Keratinocyte (primary cell): ENCODE measurements around the gene ZSCAN5A. TPM values are rescaled to one million over a fixed set of nuclear protein-coding genes. Genes with fewer than 3 reads are reported as not detected.

ENCODE experiments used
- DNase-seq: peaks from one replicate; pipeline ENCODE4 v3.0.0-alpha.2; 2011; ENCODE audit warnings: low read depth, missing footprints, low spot score
- FAIRE-seq: peaks from 2 replicates; lab custom pipeline; 2011; peaks lifted over from hg19 to GRCh38; lab: Jason Lieb, UNC
- H2AFZ ChIP-seq: 2 replicates; pipeline ENCODE4 v1.6.0; 2012; ENCODE audit warnings: low read length, control low read depth, inconsistent platforms; ENCODE audit not compliant: control insufficient read depth
- H3K27ac ChIP-seq: 2 replicates; pipeline ENCODE4 v1.5.1; 2011; ENCODE audit warnings: low read length; ENCODE audit not compliant: control insufficient read depth, insufficient read depth
- H3K27me3 ChIP-seq: 3 replicates; pipeline ENCODE4 v1.6.0; 2011; ENCODE audit warnings: low read length; ENCODE audit not compliant: control insufficient read depth, insufficient read depth; ENCODE audit errors: extremely low read depth
- H3K36me3 ChIP-seq, 2 experiments: 2 replicates in 1 of 2; 3 replicates in 1 of 2; pipeline ENCODE4 v1.5.1; 2011; ENCODE audit warnings: low read length in 2 of 2, mild to moderate bottlenecking in 1 of 2; ENCODE audit not compliant: control insufficient read depth in 2 of 2, insufficient read depth in 2 of 2; ENCODE audit errors: extremely low read depth in 1 of 2
- H3K4me1 ChIP-seq: 3 replicates; pipeline ENCODE4 v1.5.1; 2011; ENCODE audit warnings: low read length; ENCODE audit not compliant: control insufficient read depth, insufficient read depth; ENCODE audit errors: extremely low read depth
- H3K4me2 ChIP-seq: 3 replicates; pipeline ENCODE4 v1.6.0; 2011; ENCODE audit warnings: low read depth, low read length; ENCODE audit not compliant: control insufficient read depth, insufficient read depth; ENCODE audit errors: extremely low read depth
- H3K4me3 ChIP-seq, 3 experiments: fragments of 200-600 bp in 1 of 3; sonication (generic) in 1 of 3; 2 replicates in 2 of 3; 3 replicates in 1 of 3; pipeline ENCODE4 v1.5.1; 2011 to 2016; ENCODE audit warnings: low read length in 3 of 3, mild to moderate bottlenecking in 3 of 3, control low read depth in 2 of 3, inconsistent platforms in 1 of 3, low read depth in 1 of 3, mixed read lengths in 1 of 3, mixed run types in 1 of 3, moderate library complexity in 1 of 3; ENCODE audit not compliant: control insufficient read depth in 2 of 3, insufficient read depth in 2 of 3; ENCODE audit errors: extremely low read depth in 1 of 3
- H3K79me2 ChIP-seq: 2 replicates; pipeline ENCODE4 v1.6.0; 2012; ENCODE audit warnings: low read length; ENCODE audit not compliant: control insufficient read depth, insufficient read depth
- H3K9ac ChIP-seq: 3 replicates; pipeline ENCODE4 v1.6.0; 2011; ENCODE audit warnings: low read length; ENCODE audit not compliant: control insufficient read depth, insufficient read depth; ENCODE audit errors: extremely low read depth
- H3K9me1 ChIP-seq: 3 replicates; pipeline ENCODE4 v1.6.0; 2011; ENCODE audit warnings: low read length; ENCODE audit not compliant: control insufficient read depth, insufficient read depth; ENCODE audit errors: extremely low read depth
- H3K9me3 ChIP-seq: 2 replicates; pipeline ENCODE4 v1.5.1; 2012; ENCODE audit warnings: low read depth, low read length; ENCODE audit not compliant: control insufficient read depth
- H4K20me1 ChIP-seq: 3 replicates; pipeline ENCODE4 v1.6.0; 2011; ENCODE audit warnings: low read length; ENCODE audit not compliant: control insufficient read depth, insufficient read depth; ENCODE audit errors: extremely low read depth
- CTCF ChIP-seq, 3 experiments: IDR thresholded peaks in 1 of 3; conservative IDR thresholded peaks in 1 of 3; optimal IDR thresholded peaks in 1 of 3; 2 replicates in 2 of 3; 3 replicates in 1 of 3; pipeline versions ENCODE3 to v1.5.1; 2011; ENCODE audit warnings: low read length in 3 of 3, mild to moderate bottlenecking in 3 of 3, moderate library complexity in 2 of 3, control low read depth in 1 of 3, inconsistent platforms in 1 of 3; ENCODE audit not compliant: insufficient read depth in 2 of 3; ENCODE audit errors: extremely low read depth in 1 of 3
- EZH2 ChIP-seq: IDR thresholded peaks from one replicate; pipeline ENCODE4 v1.6.1; 2012; ENCODE audit warnings: inconsistent platforms, mild to moderate bottlenecking, low read length, moderate library complexity
- dilution Hi-C: fragments of 300-500 bp; cut with MboI; formaldehyde crosslinking; loops from one replicate; pipeline ENCODE4 v1.7.0; 2020; ENCODE audit warnings: low sequenced_read_pairs; ENCODE audit not compliant: extremely low pct_ligation_motif_present
- polyA plus RNA-seq, 5 experiments: library from polyadenylated mRNA; depleted of rRNA in 3 of 5; stranded (reverse) in 3 of 5; stranded (forward) in 1 of 5; unstranded in 1 of 5; fragments of >200 nt; gene quantifications; 1 replicate in 1 of 5; 2 replicates in 3 of 5; 3 replicates in 1 of 5; pipeline versions ENCODE4 v1.2.1 to v1.2.3, GENCODE V29; 2011 to 2012; ENCODE audit warnings: missing spikeins in 2 of 5, low read depth in 1 of 5, low replicate concordance in 1 of 5

Gene ZSCAN5A
- polyA plus RNA-seq, 1 donor (not counting 4 experiments of a cell fraction or from before 2014, with no cell fraction given) = 6.1 TPM

GRCh38 chr19:56297010-56297409 lies 17.6 kb downstream of the ZSCAN5A start:
- Histone ChIP-seq H2AFZ (no peak overlapping the region), H3K9ac (no peak overlapping the region), H3K4me3 (no peak overlapping the region), H3K4me1 (peaks cover 31% of the 10 kb centered on the region), H3K79me2 (no peaks in the 10 kb centered on the region), H3K9me3 (no peaks in the 10 kb centered on the region), H3K27me3 (no peaks in the 10 kb centered on the region), H3K9me1 (no peaks in the 10 kb centered on the region), H3K36me3 (no peaks in the 10 kb centered on the region), H3K27ac (no peak overlapping the region), H3K4me2 (no peak overlapping the region), H4K20me1 (no peaks in the 10 kb centered on the region)
- DNase-seq (no peak), FAIRE-seq (no peak)
- TF ChIP-seq CTCF (optimal IDR thresholded peaks at IDR 0.05 in 1 of 3, IDR thresholded peaks at IDR 0.05 in 1 of 3, conservative IDR thresholded peaks at IDR 0.05 in 1 of 3; ENCODE audit: extremely low read depth in 1 of 3, insufficient read depth in 2 of 3, low read length in 3 of 3) (no peak), EZH2 (no peak)
- dilution Hi-C loops = no loop called here

- TF ChIP-seq EZH2 (no peak), CTCF (optimal IDR thresholded peaks at IDR 0.05 in 1 of 3, IDR thresholded peaks at IDR 0.05 in 1 of 3, conservative IDR thresholded peaks at IDR 0.05 in 1 of 3; ENCODE audit: extremely low read depth in 1 of 3, insufficient read depth in 2 of 3, low read length in 3 of 3) (no peak)
- Histone ChIP-seq H3K9me3 (no peaks in the 10 kb centered on the region), H3K4me1 (peaks cover 27% of the 10 kb centered on the region), H3K4me2 (peak overlapping the region; percentile 90), H2AFZ (peak overlapping the region; percentile 77), H3K4me3 (peak overlapping the region; percentile 22 to 64 (median 60)), H3K9ac (peak overlapping the region; percentile 78), H3K27me3 (no peaks in the 10 kb centered on the region), H4K20me1 (no peaks in the 10 kb centered on the region), H3K79me2 (no peaks in the 10 kb centered on the region), H3K9me1 (no peaks in the 10 kb centered on the region), H3K27ac (peak overlapping the region; percentile 93), H3K36me3 (no peaks in the 10 kb centered on the region)
- FAIRE-seq (peak; percentile 96), DNase-seq (peak; percentile 56)
- dilution Hi-C loops = no loop called here
Observed at GRCh38 chr19:56295531-56296455, 18.8 kb downstream of the ZSCAN5A start.
